ENCODE results near the gene TBX3.
A peak's percentile ranks its signal among the peaks of the same experiment; 100 is the strongest.

Gene TBX3

DNA sequence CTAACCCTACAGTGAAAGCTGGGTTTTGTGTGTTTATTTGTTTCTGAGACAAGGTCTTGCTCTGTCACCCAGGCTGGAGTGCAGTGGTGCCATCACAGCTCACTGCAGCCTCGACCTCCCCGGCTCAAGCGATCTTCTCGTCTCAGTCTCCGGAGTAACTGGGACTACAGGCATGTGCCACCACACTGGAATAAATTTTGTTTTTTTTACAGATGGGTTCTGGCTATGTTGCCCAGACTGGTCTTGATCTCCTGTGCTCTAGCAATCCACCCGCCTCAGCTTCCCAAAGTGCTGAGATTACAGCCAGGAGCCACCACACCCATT is 26.4 kb downstream of the TBX3 start:
- no peak for DNase-seq
- in situ Hi-C loops (cut with MboI; ENCODE audit: low pct_unique_long_range_greater_than_20kb, low sequenced_read_pairs): loop anchor here (25.0 kb wide), 2 partner anchors 1080 to 1255 kb away; no protein-coding TSS in a partner anchor

DNA sequence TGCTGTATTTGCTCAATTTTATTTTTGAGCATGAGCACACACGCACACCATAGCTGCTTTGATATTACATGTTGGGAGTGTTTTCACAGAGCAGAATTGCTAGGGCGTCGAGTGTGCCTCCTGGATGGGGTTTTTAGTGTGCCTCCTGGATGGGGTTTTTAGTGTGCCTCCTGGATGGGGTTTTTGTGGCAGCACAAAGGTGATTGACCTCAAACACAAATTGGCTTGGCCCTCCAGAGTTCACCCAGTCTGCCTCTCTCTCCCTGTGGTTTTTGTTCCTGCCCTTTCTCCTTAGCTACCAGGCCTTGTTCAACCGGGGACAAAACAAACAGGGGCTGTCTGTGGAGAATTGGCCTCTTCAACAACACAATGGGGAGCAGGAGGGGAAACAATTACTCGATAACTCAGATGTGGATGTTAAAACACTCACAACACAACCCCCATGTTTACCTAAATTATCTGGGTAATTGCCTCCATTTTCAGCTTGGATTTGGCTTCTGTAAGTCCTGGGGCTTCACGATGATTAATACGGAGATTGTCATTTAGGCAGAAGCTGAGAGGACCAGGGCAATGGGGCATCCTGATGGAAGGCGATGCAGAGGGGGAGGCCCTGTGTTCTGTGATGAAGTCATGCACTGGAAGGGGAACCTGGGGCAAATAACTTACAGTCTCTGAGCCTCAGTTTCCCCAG is 26.9 kb downstream of the TBX3 start:
- in situ Hi-C loops (cut with MboI; ENCODE audit: low pct_unique_long_range_greater_than_20kb, low sequenced_read_pairs): loop anchor here (25.0 kb wide), 2 partner anchors 1080 to 1255 kb away; no protein-coding TSS in a partner anchor
- DNase-seq: no peak

GRCh38 chr12:114655934-114656749 is 27.8 kb downstream of the TBX3 start:
- in situ Hi-C loops (cut with MboI; ENCODE audit: low pct_unique_long_range_greater_than_20kb, low sequenced_read_pairs): loop anchor here (25.0 kb wide), 2 partner anchors 1081 to 1256 kb away; no protein-coding TSS in a partner anchor
- DNase-seq: no peak

- in situ Hi-C loops (cut with MboI; ENCODE audit: low pct_unique_long_range_greater_than_20kb, low sequenced_read_pairs): no loop called here
- no peak for DNase-seq
These were observed 34.4 kb downstream of the TBX3 start for GRCh38 chr12:114649585-114649984.

- in situ Hi-C loops (cut with MboI; ENCODE audit: low pct_unique_long_range_greater_than_20kb, low sequenced_read_pairs): no loop called here
- no peak for DNase-seq
These were observed 35.3 kb downstream of the TBX3 start for GRCh38 chr12:114648711-114649110.

GRCh38 chr12:114638790-114639435 is 45.1 kb downstream of the TBX3 start:
- in situ Hi-C loops (cut with MboI; ENCODE audit: low pct_unique_long_range_greater_than_20kb, low sequenced_read_pairs): no loop called here
- DNase-seq: no peak

- in situ Hi-C loops (cut with MboI; ENCODE audit: low pct_unique_long_range_greater_than_20kb, low sequenced_read_pairs): no loop called here
- DNase-seq: peak; percentile 9
These were observed 47.1 kb downstream of the TBX3 start for GRCh38 chr12:114636723-114637480.

DNA sequence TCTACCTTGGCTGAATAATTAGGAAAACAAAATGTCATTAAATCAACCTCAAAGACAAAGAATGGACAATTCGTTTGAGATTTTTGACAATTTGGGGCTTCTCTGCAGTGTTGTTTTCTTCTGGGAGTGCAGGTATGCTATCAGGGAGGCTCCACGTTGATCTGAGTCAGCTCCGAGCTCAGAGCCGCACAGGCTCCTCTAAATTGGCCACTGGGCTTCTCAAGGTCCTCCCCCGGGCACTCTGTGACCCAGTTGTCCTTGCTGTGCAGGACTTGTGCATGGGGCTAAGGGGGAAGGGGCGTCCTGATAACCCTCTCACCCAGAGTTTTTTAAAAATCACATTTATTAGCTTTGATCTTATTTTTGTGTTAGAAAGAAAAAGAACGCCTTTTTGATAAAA is 52.7 kb downstream of the TBX3 start:
- DNase-seq: no peak
- in situ Hi-C loops (cut with MboI; ENCODE audit: low pct_unique_long_range_greater_than_20kb, low sequenced_read_pairs): no loop called here

GRCh38 chr12:114628199-114628598 is 55.8 kb downstream of the TBX3 start:
- no peak for DNase-seq
- in situ Hi-C loops (cut with MboI; ENCODE audit: low pct_unique_long_range_greater_than_20kb, low sequenced_read_pairs): no loop called here

DNA sequence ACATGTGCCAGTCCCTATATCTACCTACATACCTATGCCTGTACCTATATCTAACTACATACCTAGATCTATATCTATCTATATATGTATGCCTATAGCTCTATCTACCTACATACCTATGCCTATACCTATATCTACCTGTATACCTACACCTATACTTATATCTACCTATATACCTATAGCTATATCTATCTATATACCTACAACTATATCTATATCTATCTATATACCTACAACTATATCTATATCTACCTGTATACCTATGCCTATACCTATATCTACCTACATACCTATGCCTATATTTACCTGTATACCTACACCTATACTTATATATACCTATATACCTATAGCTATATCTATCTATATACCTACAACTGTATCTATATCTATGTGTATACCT is 56.6 kb downstream of the TBX3 start:
- in situ Hi-C loops (cut with MboI; ENCODE audit: low pct_unique_long_range_greater_than_20kb, low sequenced_read_pairs): no loop called here
- no peak for DNase-seq

GRCh38 chr12:114625294-114625851 is 58.6 kb downstream of the TBX3 start:
- in situ Hi-C loops (cut with MboI; ENCODE audit: low pct_unique_long_range_greater_than_20kb, low sequenced_read_pairs): no loop called here
- DNase-seq: peak; percentile 51

DNA sequence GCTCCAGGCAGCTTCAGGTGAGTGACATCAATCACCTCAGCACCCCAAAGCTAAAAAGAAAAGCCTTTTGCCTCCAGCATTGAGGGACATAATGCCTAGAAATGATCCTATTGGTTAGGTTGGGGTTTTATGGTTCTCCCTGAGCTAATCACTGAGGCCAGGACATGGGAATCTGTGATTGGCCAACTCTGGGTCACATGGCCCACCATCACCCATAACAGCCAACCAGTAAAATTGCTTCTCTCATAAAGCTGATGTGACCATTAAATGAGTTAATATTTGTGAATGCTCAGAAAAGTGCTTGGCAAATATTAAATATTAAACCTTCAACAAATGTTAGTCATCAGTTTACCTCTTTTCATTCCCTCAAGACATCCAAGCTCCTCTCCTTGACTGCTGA is 60.2 kb downstream of the TBX3 start:
- no peak for DNase-seq
- in situ Hi-C loops (cut with MboI; ENCODE audit: low pct_unique_long_range_greater_than_20kb, low sequenced_read_pairs): no loop called here
